Activated CD8-positive, alpha-beta memory T cell treated with anti-CD3 and anti-CD28 coated beads, Interleukin-2, amount 50 U/mL, for 24 hours (primary cell): ENCODE measurements around the gene TEDC2.

Experiments used
- DNase-seq: peaks from one replicate; pipeline ENCODE4 v3.0.0-alpha.2; 2020; ENCODE audit errors: extremely low read depth

The TEDC2 gene

DNA sequence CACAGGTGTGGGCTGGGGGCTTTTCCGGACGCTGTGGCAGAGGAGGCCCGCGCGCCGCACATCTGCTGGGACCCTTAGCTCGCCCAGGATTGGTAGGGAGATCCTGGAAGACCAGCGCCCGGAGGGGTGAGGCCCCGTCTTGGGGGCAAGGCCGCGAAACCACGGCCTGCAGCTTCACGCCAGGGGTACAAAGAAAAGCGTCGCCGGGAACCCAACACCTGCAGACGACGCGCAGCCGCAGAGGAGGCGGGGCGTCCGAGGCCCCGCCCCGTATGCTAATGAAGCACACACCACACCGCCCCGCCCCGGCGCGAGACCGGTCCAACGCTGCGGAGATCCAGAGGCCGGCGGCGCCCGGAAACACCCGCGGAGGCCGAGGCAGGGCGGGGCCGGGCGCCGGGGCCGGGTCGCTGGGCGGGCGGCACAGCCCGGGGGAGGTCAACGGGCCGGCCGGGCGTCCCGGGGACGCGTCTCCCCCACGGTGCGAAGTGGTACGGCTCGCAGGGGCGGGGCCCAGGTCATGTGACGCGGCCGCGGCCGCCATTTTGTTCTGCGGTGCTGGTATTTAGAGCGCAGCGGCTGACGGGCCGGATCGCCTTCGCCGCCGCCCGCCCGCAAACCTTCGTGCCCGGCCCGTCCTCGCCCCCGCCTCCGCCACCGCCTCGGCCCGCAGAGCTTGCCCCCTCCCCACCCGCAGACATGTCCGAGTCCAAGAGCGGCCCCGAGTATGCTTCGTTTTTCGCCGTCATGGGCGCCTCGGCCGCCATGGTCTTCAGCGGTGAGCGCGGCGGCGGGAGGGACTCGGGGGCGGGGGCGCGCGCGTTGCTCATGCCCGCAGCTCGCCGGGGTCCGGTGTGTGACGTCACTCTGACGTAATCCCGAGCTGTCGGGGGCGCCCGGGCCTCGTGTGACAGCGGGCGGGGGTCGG is 53.8 kb downstream of the TEDC2 start, which contains the start of gene ATP6V0C:
Gene ATP6V0C (plus strand): TSS at position 548 of the 928 bp plus-strand sequence. CDS start 152 bp downstream, at position 700.
- DNase-seq, result no peak
